Gastrocnemius medialis (tissue), 4 donors: ENCODE measurements around the gene TIMP3. TPM values are rescaled to one million over a fixed set of nuclear protein-coding genes. Genes with fewer than 3 reads are reported as not detected.
"Not testable (repeated sequence)": the region's sequence is repeated elsewhere in the genome, so short reads cannot be mapped to it uniquely, and the experiment has no call there.

Source experiments
- ATAC-seq, 2 donors: fragments of 150-250 bp; one replicate each; pipeline ENCODE4 v1.9.1; 2016
- DNase-seq, 2 donors: peaks; one replicate each; pipeline ENCODE4 v3.0.0-alpha.2; 2019
- H3K27ac ChIP-seq, 4 donors: fragments of 200-600 bp; sonication (generic); 1 replicate in 1 of 4; 2 replicates in 3 of 4; pipeline ENCODE4 v1.5.1; 2016 to 2018; ENCODE audit warnings: mild to moderate bottlenecking in 2 of 4, moderate library complexity in 1 of 4
- H3K27me3 ChIP-seq, 3 donors: fragments of 200-600 bp; sonication (generic) in 2 of 3; 1 replicate in 1 of 3; 2 replicates in 2 of 3; pipeline versions ENCODE4 v1.5.1 to v1.6.0; 2016 to 2019; ENCODE audit warnings: mild to moderate bottlenecking in 1 of 3, moderate library complexity in 1 of 3
- H3K36me3 ChIP-seq, 2 donors: fragments of 200-600 bp; sonication (generic) in 1 of 2; one replicate each; pipeline ENCODE4 v1.5.1; 2017 to 2018
- H3K4me1 ChIP-seq, 2 donors: fragments of 200-600 bp; sonication (generic) in 1 of 2; one replicate each; pipeline ENCODE4 v1.5.1; 2016 to 2017; ENCODE audit warnings: mild to moderate bottlenecking in 2 of 2
- H3K4me3 ChIP-seq, 4 donors: fragments of 200-600 bp; sonication (generic) in 3 of 4; 1 replicate in 1 of 4; 2 replicates in 3 of 4; pipeline ENCODE4 v1.5.1; 2016 to 2019; ENCODE audit warnings: mild to moderate bottlenecking in 2 of 4
- H3K9me3 ChIP-seq, 3 donors: fragments of 200-600 bp; sonication (generic) in 2 of 3; 1 replicate in 1 of 3; 2 replicates in 2 of 3; pipeline ENCODE4 v1.5.1; 2016 to 2019
- CTCF ChIP-seq, 5 experiments: fragments of 450-650 bp in 3 of 5; fragments of 200-600 bp in 2 of 5; sonication (generic) in 2 of 5; IDR thresholded peaks in 4 of 5; conservative IDR thresholded peaks in 1 of 5; 1 replicate in 4 of 5; 2 replicates in 1 of 5; pipeline ENCODE4 v1.5.1; 2016 to 2019; ENCODE audit warnings: antibody characterized with exemption in 5 of 5, mild to moderate bottlenecking in 3 of 5, moderate library complexity in 3 of 5
- POLR2A ChIP-seq, 2 donors: fragments of 450-650 bp; IDR thresholded peaks; one replicate each; pipeline ENCODE4 v1.6.1; 2017; ENCODE audit warnings: antibody characterized with exemption in 2 of 2, mild to moderate bottlenecking in 2 of 2, moderate library complexity in 2 of 2
- in situ Hi-C, 4 donors: fragments of 200-750 bp; cut with MboI; loops; one replicate each; pipeline versions ENCODE4 v1.15.0 to v1.8.0; 2017; ENCODE audit warnings: low sequenced_read_pairs in 4 of 4
- intact Hi-C: fragments of 100-400 bp; cut with DNase I; formaldehyde crosslinking; loops from one replicate; pipeline ENCODE4 v1.15.1; 2023; ENCODE audit warnings: low total_unique reads
- total RNA-seq, 4 donors: library from RNA; depleted of rRNA; stranded (reverse); fragments of >200 nt; gene quantifications; one replicate each; pipeline versions ENCODE4 v1.1.0 to v1.2.3, GENCODE V29; 2016

TIMP3 gene
- total RNA-seq, 4 donors from 2014 or later = 102 to 247 (median 144) TPM

GRCh38 chr22:32754413-32755041 lies 47.0 kb upstream of the TIMP3 start:
- no peaks in the 10 kb centered on the region for H3K9me3 ChIP-seq
- no peaks in the 10 kb centered on the region for H3K36me3 ChIP-seq
- peaks cover 0 to 10% of the 10 kb centered on the region in 2 donors for H3K4me1 ChIP-seq
- no peaks in the 10 kb centered on the region for H3K27me3 ChIP-seq
- TF ChIP-seq POLR2A (IDR thresholded peaks at IDR 0.05) (no peak), CTCF (IDR thresholded peaks at IDR 0.05 in 4 of 5, conservative IDR thresholded peaks at IDR 0.05 in 1 of 5) (no peak)
- DNase-seq (peak; percentile 20 to 72), ATAC-seq (peak; percentile 74 to 83)
- H3K4me3 ChIP-seq = no peak overlapping the region
- intact Hi-C loops = no loop called here
- in situ Hi-C loops = no loop called here
- H3K27ac ChIP-seq = peak overlapping the region; percentile 51 to 66 (median 58)

DNA sequence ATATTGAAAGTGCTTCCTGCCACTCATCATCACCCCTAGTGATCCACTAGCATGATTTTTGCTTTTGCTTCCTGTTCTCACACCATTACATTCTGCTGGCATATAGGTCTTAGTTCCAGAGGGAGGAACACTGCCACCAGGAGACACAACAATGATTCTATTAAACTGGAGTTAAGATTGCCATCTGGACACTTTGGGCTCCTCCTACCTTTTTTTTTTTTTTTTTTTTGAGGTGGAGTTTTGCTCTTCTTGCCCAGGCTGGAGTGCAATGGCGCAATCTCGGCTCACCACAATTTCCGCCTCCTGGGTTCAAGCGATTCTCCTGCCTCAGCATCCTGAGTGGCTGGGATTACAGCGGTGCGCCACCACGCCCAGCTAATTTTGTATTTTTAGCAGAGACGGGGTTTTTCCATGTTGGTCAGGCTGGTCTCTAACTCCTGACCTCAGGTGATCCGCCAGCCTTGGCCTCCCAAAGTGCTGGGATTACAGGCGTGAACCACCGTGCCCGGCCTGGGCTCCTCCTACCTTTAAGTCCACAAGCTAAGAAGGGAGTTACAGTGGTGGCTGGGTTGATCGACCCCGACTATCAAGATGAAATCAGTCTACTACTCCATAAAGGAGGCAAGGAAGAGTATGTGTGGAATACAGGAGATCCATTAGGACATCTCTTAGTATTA lies 44.3 kb upstream of the TIMP3 start:
- intact Hi-C loops, in situ Hi-C loops, ATAC-seq, H3K9me3 ChIP-seq, H3K27me3 ChIP-seq, DNase-seq, H3K4me3 ChIP-seq, H3K27ac ChIP-seq, H3K36me3 ChIP-seq: not testable (repeated sequence)
- peaks cover 2 to 15% of the 10 kb centered on the region in 2 donors for H3K4me1 ChIP-seq

GRCh38 chr22:32758866-32759385 lies 42.6 kb upstream of the TIMP3 start:
- H3K36me3 ChIP-seq = no peaks in the 10 kb centered on the region
- intact Hi-C loops (no loop called here), in situ Hi-C loops (no loop called here)
- no peak for ATAC-seq
- no peaks in the 10 kb centered on the region for H3K9me3 ChIP-seq
- no peak overlapping the region for H3K27ac ChIP-seq
- H3K27me3 ChIP-seq = no peaks in the 10 kb centered on the region
- TF ChIP-seq CTCF (IDR thresholded peaks at IDR 0.05 in 4 of 5, conservative IDR thresholded peaks at IDR 0.05 in 1 of 5) = no peak
- no peak for TF ChIP-seq POLR2A (IDR thresholded peaks at IDR 0.05)
- H3K4me3 ChIP-seq = no peak overlapping the region
- no peak for DNase-seq
- H3K4me1 ChIP-seq = peaks cover 7 to 20% of the 10 kb centered on the region in 2 donors

GRCh38 chr22:32760396-32760795 lies 41.1 kb upstream of the TIMP3 start:
- Histone ChIP-seq H3K27ac (peak overlapping the region; percentile 69 to 82 (median 78)), H3K4me1 (peaks cover 14 to 15% of the 10 kb centered on the region in 2 donors), H3K4me3 (no peak overlapping the region), H3K36me3 (no peaks in the 10 kb centered on the region), H3K9me3 (no peaks in the 10 kb centered on the region), H3K27me3 (no peaks in the 10 kb centered on the region)
- intact Hi-C loops (loop anchor here (5.0 kb wide), 1 partner anchor 133 kb away; no protein-coding TSS in a partner anchor), in situ Hi-C loops (no loop called here)
- no peak for ATAC-seq
- no peak for DNase-seq
- TF ChIP-seq CTCF (IDR thresholded peaks at IDR 0.05 in 4 of 5, conservative IDR thresholded peaks at IDR 0.05 in 1 of 5) (no peak), POLR2A (IDR thresholded peaks at IDR 0.05) (no peak)

DNA sequence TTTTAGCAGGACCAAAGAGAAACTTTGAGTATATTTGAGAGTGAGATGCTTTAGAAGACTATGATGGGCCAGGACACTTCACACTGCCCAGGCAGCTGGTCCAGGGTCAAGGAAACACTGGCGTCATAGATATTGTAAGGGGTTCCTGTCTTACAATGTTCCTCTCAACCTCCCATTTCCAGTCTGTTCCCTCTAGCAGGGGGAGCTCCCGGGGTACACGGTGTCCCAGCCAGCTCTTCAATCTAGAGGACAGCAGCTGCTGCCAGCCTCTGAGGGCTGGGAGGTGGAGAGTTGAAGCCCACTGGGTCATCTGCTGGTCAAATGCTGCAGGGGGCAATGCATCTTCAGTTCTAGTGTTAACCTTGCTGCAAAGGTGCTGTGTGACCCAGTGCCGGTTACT lies 40.7 kb upstream of the TIMP3 start:
- H3K36me3 ChIP-seq = no peaks in the 10 kb centered on the region

More for the DNA sequence above, 40.7 kb upstream of the TIMP3 start:
- Histone ChIP-seq H3K27me3 (no peaks in the 10 kb centered on the region), H3K27ac (peak overlapping the region; percentile 69 to 82 (median 78)), H3K4me3 (no peak overlapping the region), H3K4me1 (peaks cover 14 to 15% of the 10 kb centered on the region in 2 donors), H3K9me3 (no peaks in the 10 kb centered on the region)
- in situ Hi-C loops (no loop called here), intact Hi-C loops (loop anchor here (5.0 kb wide), 1 partner anchor 134 kb away; no protein-coding TSS in a partner anchor)
- ATAC-seq (peak; percentile 58 to 59), DNase-seq (peak in 1 of 2 donors; percentile 38)
- no peak for TF ChIP-seq CTCF (IDR thresholded peaks at IDR 0.05 in 4 of 5, conservative IDR thresholded peaks at IDR 0.05 in 1 of 5)
- peak in 1 of 2 donors; percentile 25 for TF ChIP-seq POLR2A (IDR thresholded peaks at IDR 0.05)
